Activated CD4-positive, alpha-beta T cell treated with anti-CD3 and anti-CD28 coated beads, Interleukin-2, Interleukin-6, amounts not matched to agents 100 ng/mL and 50 ng/mL, durations not matched to agents 16 hours and 8 hours (primary cell): ENCODE data around the gene PTPN14.
"Not testable (repeated sequence)": the region's sequence is repeated elsewhere in the genome, so short reads cannot be mapped to it uniquely, and the experiment has no call there.

Experiments
- DNase-seq: peaks from one replicate; pipeline ENCODE4 v3.0.0-alpha.2; 2020

Gene PTPN14

DNA sequence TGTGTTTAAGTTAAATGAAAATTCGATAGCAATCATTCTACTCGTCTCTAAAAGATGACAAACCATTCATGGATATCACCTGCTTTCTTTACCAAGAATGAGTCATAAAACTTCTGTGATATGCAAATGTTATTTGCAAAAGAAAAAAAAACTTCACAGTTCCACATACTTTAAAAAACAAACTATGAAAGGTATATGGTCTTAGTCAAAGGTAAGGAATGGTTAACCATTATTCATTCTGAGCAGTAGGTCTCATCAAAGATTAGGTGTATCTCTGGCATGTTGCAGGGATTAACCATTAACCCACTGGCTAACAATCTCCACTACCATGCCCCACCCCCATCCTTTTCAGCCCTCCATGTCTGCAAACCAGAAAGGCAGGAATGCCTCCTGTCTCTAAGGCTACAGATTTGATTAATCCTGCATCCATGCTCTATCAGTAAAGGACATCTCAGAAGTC lies 44.4 kb downstream of the PTPN14 start:
- no peak for DNase-seq

DNA sequence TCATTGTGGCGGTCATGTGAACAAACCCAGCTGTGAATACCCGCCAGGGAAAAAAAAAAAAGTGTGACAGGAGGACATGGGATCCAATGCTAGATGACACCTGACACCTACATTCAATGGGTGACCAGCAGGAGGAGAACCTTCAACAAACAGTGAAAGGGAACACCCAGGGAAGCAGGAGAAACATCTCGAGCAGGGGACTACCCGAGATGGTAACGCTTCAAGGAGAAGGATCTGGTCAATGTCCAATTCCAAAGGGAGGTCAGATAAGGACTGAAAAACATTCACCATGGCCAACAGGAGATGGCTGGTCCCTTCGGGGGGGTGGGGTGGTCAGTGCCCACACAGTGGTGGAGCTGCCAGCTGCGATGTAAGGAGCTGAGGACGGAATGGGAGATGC lies 46.3 kb downstream of the PTPN14 start:
- no peak for DNase-seq

DNA sequence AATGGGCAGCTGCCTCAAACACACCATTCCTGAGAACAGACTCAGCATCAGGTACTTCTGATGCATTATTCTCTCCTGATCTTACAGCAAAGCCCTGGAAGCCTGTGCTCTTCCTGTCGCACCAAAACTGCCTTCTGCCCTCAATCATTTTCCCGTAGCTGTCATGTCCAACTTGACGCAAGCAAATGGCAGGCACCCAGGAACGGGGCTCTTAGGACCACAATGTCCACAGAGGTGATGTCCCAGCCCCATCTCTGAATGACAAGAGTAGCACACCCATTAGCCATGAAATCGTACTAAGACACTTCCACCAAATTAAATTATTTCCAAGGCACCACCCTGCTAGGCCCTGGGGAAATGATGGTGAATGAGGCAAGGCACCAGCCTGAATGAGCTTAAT lies 47.1 kb downstream of the PTPN14 start:
- no peak for DNase-seq

DNA sequence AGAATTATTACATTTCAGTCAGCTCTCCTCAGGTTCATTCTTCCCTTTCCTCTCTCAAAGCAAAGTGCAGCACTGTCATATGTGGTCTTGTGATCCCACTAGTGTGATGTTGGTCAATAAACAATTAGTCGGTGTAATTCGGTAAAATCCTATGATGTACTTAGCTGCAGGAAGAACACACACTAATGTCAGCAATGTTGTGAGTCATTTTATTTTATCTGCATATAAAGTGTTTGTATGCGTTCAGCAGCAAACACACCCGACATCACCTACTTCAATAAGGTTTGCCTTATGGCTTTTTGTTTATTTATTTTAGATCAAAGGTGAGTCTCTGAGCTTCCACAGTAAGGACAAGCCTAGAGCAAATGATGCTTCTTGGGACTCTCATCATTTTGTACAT lies 47.8 kb downstream of the PTPN14 start:
- DNase-seq: no peak

DNA sequence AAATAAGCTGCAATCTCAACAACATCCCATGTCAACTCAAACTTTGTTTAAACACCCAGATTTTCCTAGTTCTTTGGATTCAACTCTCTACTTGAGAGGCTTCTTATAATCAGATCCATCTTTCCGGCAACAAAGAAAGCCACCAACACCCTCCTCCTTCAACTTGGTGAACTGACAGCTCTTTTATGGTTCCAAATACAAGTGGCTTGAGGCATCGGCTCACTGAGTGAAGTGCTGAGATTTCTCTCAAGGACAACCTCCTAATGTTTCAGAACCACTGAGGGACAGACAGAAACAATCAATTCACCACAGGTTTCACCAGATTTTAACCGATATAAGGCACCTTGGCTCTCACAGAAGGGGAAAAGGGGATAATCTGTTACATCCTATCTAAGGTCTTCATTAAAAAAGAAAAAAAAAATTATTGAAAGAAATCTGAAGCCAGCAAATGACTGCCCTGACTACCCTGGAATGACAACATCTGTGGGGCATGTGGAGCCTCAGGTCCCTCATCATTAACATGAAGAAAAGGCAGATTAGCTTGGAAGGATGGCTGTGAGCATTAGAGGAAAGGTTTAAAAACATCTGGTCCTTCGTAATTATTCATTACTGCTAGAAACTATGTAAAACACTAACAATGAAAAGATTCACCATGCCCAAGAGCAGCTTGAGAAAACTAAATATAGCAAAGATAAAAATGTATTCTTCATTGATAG lies 50.9 kb downstream of the PTPN14 start:
- DNase-seq: no peak

DNA sequence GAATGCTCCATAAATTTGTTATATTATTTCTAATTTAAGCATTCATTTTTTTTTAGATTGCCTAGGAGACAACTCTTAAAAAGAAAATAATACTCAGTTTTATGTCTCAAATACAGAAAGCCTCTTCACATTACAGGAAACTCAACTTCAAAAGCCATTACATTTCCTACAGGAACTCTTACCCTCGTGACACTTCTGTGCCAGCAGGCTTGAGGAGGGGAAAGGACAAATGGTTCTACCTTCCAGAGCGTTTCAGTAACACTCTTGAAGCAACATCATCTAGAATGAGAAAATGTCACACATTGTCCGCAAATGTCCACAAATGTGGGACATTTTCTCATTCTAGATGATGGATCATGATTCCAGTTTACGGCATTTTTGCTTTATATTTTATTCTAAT lies 51.7 kb downstream of the PTPN14 start:
- DNase-seq: no peak

DNA sequence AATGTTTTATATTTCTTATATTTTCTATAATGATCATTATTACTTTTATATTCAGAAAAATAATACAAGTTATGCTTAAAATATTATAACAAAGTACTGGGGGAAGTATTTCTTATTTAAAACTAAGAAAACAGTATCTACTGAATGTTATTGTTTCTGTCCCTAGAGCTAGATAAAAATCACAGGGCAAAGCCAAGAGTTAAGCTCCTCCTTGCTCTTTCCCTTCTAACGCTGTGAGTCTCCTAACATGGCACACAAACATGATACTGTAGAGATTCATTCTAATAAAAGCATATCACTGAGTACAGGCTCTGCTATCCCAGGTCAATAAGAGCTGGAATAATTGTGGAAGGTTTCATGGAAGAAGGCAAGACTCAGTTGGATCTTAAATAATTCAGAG lies 53.4 kb downstream of the PTPN14 start:
- DNase-seq: no peak

DNA sequence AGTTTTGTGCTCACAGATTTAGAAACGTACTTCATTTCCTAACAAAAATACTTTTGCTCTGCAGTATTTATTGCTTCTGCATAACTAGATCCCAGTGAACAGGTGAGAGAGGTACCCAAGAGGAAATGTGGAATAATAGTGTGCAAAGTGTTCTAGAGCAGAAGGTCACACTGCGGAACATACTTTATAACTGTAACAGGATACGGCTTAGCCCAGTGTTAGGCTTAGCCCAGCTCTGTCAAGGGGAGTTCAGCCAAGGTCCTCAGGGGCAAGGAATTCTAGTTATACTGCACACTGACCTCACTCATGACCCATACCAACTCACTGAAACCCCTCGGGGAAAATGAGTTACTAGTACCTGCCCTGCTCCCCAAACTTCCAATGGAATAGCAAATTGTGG lies 55.3 kb downstream of the PTPN14 start:
- no peak for DNase-seq

DNA sequence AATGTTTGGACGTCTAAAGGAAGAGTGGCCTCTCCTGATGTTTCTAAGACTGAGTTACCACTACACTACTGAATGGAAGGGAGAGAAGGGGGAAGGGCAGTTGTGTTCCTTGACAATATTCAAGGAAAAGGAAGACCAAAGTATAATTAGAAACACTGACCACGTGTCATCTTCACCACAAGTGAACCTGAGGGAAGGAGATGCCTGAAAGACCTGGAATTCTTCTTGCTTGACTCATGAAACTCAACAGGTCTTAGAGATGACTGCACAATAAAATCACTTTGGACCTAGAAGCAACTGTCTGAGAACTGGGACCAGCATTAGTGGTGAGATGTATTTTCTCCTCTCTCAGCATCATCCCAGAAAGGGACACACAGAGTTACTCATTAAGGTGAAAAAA lies 56.7 kb downstream of the PTPN14 start:
- no peak for DNase-seq

DNA sequence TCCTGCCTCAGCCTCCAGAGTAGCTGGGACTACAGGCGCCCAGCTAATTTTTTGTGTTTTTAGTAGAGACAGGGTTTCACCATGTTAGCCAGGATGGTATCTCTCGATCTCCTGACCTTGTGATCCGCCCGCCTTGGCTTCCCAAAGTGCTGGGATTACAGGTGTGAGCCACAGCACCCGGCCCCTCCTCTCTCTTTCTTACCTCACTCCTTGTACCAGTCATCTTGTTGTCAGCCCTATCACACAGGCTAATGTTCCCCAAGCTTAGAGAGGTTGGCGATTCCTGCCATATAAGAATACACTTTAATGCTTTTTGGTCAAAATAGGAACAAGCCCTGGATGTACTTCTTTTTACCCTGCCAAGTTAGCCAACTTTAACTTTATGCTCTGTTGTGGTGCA lies 57.2 kb downstream of the PTPN14 start:
- not testable (repeated sequence) for DNase-seq

DNA sequence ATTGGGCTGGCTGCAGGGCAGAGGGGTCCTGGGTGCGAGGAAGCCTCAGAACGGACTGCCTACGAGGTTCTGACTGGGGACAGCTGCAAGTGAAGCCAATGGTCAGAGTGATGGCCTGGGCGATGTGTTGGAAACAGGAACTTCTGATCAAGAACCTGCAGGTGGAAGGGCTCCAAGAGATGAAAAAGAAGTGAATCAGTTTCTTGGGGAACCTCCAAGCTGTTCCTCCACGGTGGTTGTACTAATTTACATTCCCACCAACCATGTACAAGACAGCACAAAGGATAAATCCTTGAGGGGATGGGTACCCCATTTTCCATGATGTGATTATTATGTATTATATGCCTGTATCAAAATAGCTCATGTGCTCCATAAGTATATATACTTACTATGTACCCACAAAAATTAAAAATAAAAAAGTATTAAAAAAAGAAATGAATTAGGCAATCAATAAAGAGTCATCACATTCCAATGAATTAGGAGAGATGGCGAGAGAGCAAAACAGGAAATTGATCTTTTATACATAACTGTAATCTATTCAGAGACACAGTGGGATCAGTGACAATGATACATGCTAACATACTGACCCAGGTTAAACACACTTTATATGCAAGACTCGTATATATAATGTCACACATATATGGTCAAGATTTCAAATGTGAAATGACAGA lies 58.1 kb downstream of the PTPN14 start:
- DNase-seq: no peak

DNA sequence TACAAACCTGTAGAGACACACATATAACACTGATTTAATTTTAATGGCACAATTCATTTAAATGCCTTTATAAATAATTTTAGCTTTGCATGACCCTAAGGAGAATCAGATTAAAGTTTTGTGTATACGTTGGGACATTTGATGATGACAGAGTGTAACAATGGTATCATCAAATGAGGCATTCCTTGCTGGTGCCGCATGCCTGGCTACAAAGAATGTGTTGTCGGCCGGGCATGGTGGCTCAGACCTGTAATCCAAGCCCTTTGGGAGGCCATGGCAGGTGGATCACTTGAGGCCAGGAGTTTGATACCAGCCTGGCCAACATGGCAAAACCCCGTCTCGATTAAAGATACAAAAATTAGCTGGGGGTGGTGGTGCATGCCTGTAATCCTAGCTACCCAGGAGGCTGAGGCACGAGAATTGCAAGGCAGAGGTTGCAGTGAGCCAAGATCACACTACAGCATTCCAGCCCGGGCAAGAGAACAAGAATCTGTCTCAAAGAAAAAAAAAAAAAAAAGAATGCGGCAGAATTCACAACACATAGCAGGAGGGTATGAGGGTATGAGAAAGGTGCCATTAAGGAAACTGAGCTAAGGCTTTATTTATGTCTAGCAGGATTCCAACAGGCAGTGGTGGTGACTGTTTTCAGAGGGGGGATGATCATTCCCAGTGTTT lies 58.9 kb downstream of the PTPN14 start:
- no peak for DNase-seq

DNA sequence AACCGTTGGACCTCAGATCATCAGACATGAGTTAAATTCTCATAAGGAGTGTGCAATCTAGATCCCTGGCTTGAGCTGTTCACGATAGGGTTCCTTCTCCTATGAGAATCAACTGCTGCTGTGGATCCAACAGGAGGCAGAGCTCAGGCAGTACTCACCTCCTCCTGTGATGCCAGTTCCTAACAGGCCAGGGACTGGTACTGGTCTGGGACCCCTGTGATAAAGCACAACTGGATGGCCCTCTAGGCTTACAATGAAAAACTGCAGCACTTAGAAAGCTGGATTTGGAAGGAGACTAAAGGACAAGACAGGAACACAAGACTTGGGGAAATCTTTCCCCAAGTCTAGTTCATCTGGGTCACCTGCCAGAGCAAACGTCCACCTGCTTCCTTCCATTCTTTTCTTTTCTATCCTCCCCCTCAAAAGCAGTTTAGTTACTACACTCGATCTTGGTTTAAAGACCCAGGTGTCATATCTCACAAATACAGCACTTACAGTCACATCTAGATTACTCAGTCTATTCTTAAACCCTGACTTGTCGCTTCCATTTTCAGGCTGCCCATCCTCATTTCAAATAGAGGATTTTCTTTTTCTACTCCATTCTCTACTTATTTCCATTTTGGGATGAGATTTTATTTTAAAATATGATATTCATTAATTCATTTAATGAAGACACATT lies 59.8 kb downstream of the PTPN14 start:
- no peak for DNase-seq

DNA sequence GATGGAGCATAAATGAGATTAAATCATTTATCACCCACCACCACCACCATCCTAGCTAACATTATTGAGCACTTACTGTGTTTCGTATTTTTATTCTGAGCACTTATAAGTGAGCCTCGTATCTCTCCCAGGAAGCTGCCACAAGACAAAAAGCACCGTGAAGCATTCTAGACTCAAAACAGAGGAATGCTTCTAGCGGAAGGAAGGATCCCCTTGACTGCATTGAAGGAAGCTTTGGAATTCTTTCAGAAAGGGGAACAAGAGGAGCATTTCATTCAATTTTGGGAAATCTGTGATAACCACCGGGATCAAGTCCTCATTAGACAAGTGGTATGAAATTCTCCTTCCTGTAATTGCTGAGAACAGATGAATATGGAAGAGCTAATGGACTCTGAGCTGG lies 66.3 kb downstream of the PTPN14 start:
- no peak for DNase-seq

DNA sequence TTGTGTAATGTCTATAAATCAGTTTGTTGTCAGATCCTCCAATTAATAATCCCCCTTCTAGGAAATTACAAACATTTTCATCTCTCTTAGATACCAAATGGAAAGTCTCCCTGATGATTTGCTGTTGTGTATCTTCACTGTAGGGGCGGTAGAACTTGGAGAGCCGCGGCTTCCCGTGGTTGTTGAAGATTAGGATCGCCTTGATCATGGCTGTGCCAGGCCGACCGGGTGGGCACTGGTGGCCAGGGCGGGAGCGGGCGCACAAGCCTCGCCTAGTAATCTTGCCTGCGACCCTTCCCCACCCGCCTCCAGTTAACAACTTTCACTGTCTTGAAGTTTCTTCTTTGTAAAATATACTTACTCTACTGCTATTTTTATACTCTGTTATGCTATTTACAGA lies 68.2 kb downstream of the PTPN14 start:
- DNase-seq: not testable (repeated sequence)

DNA sequence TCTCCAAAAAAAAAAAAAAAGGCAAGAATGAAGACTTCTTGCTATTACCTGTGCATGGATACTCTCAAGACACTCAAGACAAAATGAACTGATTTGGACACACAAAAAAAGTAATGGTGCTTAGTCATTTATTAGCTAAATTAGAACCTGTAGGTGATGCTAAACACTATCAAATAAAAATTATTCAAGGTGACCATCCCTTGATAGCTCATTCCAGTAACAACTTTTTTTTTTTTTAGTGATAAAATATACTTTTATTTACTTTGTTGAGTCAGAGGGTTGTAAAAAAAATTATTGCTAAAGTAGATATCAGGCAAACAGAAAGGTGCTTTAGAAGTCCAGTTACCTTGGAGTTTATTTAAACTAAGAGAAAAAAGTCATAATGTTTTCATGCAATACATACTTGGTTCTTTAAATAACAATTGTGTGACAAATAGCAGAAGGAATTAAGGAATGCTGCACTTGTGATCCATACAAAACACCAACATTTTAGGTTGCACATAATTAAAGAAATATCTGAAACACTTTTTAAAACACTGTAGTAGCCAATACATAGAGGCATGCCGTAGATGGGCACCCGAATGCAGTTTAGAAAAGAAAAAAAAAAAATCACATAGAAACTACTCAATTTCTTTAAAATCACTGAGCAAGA lies 69.3 kb downstream of the PTPN14 start:
- DNase-seq: not testable (repeated sequence)

DNA sequence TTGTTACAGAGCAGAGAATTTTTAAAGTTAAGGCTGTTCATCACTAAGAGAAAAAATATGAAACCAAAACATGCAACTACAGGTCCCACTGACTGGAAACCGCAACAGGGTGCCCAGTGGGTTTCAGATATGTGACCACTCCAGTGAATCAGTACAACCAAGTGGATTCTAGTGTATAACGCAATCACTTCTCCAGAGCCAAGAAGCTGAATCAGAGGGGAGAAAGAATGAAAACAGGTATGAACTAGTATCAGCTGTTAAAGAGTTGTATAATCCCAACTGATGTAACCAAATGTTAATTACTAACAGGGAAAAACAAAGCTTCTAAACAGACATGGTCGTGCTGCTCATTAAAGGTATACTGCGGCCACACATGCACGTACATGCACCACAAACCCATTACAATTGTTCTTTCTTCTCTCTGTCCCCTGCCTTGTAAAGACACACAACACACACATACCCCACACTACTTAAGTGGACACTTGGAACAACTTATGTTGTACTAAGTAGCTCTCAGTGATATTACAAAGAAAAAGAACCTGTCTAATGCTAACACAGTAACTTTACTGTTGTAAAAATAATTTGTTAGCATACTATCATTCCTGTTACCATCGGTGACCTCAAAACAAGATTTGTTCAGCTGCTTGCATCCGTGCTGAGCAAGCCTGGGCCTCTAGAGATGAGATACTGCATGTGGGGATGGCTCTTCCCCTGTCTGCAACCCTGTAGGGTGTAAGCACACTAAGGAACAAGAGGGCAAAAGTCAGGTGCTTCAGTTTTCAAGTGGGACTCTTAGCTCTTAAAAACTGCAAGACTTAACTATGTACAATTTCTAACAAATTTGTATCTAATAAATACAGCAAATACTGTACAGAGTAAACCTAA lies 74.2 kb downstream of the PTPN14 start:
- DNase-seq: no peak

DNA sequence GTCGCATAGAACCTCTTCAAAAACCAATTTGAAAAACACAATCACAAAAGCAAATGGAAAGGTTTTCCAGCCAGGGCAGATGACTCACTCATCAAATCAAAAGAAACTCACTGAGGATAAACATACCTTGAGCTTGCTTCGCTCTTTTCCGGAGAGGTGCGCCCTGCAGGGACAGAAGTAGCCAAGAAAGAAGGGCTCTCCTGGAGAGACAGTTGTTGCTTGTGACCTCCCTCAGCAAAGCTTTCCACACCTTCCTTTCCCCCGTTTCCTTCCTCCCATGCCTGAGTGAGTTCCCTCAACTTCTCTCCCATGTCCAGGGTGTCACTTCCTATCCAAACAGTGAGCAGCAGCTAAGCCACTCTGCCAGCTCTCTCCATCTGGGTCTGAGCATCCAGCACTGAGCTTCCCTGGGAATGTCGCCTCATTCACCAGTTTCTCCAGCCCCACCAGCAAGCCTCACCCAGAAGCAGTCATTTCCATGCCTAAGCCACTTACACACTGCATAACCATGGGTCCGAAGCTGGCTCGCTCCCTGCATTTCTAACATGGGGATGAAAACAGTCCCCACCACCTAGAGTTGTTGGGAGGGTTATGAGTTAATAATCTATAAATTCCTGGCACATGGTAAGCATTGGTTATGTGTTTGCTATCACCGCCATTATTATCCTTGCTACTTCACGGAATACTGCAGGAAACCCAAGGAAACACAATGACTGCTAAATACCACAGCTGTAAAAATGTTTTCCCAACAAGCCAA lies 75.0 kb downstream of the PTPN14 start:
- no peak for DNase-seq

DNA sequence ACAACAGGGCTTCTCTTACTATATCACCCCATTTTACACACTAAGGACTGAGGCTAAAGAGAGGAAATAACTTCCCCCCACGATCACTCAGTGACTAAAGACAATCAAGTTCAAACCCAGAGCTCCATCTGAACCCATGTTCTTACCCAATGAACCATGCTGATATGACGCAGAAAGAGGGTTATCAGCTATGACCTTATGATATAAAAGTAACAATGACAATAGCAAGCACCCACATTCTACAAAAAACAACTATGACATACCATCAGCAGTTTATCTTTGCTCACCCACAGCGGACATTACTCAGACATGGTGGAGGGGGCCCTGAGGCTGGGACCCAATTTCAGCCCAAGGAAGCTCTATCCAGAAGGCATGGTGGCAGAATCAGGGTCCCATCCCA lies 75.7 kb downstream of the PTPN14 start:
- no peak for DNase-seq

DNA sequence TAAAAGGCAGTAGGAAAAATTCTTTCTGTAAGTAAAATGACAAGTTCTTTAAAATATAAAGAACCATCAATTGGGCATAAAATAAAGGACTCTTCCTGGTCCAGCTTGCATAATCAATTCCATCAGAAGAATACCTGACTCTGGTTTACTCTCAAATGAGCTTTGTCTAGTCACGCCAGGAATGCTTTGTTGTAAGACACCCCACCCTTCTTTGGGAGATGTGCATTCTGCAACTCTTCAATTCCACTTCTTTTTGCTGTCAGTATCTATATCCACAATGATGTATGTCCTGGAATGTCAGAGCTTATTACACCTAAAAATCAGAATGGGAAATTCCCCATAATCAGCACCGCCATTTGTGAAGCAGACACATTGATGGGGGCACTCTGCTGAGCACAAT lies 76.1 kb downstream of the PTPN14 start:
- DNase-seq: no peak

DNA sequence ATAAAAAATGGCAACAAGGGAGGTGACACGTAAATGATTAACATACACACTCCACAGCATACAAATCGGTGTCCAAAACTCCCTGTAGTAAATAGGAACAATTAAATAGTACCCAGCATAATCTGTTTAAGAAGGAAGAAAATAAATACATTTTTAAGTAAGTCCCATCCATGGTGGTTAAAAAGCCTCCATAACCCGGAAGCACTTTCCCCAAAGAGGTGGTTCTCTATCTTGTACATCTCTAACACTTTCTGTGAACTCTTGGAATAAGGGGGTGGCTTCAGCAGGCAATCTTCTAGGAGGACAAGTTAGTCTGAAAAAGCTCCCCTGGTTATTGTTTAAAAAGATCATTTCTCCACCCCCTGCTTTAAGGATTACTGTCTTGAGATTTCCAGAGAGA lies 76.9 kb downstream of the PTPN14 start:
- DNase-seq: no peak
